ENCODE results near the gene CADPS2.

Gene CADPS2

DNA sequence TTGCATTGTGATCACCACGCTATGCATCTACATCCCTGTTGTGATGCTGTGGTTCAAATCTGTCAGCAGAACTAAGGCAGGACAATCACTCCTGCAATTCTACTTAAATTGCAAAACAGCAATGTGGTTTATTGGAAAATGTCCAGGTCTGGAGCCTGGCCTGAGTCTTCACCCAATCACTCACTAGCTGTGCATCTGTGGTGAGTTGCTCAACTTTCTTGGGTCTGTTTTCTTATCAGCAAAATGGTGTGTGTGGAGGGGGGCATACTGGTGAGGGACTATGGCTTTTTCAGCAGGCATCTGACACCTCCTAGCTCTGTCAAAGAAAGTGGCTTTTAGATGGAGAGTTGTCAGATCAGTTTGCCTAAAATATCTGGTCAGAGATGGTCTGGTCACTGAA lies 473.4 kb downstream of the CADPS2 start:
- TF ChIP-seq, protein P1, sequence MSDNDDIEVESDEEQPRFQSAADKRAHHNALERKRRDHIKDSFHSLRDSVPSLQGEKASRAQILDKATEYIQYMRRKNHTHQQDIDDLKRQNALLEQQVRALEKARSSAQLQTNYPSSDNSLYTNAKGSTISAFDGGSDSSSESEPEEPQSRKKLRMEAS (IDR thresholded peaks at IDR 0.05) = no peak
- TF ChIP-seq YY1 (IDR thresholded peaks at IDR 0.05; ENCODE audit: low read depth) = no peak
- no peak for TF ChIP-seq NFIC (IDR thresholded peaks at IDR 0.05)
- no peak for TF ChIP-seq CREB1 (IDR thresholded peaks at IDR 0.05; ENCODE audit: low read depth)
- TF ChIP-seq, protein P2, sequence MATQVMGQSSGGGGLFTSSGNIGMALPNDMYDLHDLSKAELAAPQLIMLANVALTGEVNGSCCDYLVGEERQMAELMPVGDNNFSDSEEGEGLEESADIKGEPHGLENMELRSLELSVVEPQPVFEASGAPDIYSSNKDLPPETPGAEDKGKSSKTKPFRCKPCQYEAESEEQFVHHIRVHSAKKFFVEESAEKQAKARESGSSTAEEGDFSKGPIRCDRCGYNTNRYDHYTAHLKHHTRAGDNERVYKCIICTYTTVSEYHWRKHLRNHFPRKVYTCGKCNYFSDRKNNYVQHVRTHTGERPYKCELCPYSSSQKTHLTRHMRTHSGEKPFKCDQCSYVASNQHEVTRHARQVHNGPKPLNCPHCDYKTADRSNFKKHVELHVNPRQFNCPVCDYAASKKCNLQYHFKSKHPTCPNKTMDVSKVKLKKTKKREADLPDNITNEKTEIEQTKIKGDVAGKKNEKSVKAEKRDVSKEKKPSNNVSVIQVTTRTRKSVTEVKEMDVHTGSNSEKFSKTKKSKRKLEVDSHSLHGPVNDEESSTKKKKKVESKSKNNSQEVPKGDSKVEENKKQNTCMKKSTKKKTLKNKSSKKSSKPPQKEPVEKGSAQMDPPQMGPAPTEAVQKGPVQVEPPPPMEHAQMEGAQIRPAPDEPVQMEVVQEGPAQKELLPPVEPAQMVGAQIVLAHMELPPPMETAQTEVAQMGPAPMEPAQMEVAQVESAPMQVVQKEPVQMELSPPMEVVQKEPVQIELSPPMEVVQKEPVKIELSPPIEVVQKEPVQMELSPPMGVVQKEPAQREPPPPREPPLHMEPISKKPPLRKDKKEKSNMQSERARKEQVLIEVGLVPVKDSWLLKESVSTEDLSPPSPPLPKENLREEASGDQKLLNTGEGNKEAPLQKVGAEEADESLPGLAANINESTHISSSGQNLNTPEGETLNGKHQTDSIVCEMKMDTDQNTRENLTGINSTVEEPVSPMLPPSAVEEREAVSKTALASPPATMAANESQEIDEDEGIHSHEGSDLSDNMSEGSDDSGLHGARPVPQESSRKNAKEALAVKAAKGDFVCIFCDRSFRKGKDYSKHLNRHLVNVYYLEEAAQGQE (IDR thresholded peaks at IDR 0.05; ENCODE audit: low read depth) = no peak
- TF ChIP-seq, protein P3, sequence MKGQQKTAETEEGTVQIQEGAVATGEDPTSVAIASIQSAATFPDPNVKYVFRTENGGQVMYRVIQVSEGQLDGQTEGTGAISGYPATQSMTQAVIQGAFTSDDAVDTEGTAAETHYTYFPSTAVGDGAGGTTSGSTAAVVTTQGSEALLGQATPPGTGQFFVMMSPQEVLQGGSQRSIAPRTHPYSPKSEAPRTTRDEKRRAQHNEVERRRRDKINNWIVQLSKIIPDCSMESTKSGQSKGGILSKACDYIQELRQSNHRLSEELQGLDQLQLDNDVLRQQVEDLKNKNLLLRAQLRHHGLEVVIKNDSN (IDR thresholded peaks at IDR 0.05) = no peak
- no peak for TF ChIP-seq TEAD4 (IDR thresholded peaks at IDR 0.05)
- no peak for TF ChIP-seq EP300 (IDR thresholded peaks at IDR 0.05; ENCODE audit: borderline replicate concordance)
- TF ChIP-seq EGR1 (IDR thresholded peaks at IDR 0.05) = no peak
- no peak for TF ChIP-seq FOXM1 (IDR thresholded peaks at IDR 0.05; ENCODE audit: borderline replicate concordance, low read depth)
- no peak for TF ChIP-seq TAF1 (IDR thresholded peaks at IDR 0.05; ENCODE audit: low read depth)
- TF ChIP-seq CEBPB (IDR thresholded peaks at IDR 0.05) = no peak
- no peak for TF ChIP-seq RAD21 (IDR thresholded peaks at IDR 0.05; ENCODE audit: low read depth)

DNA sequence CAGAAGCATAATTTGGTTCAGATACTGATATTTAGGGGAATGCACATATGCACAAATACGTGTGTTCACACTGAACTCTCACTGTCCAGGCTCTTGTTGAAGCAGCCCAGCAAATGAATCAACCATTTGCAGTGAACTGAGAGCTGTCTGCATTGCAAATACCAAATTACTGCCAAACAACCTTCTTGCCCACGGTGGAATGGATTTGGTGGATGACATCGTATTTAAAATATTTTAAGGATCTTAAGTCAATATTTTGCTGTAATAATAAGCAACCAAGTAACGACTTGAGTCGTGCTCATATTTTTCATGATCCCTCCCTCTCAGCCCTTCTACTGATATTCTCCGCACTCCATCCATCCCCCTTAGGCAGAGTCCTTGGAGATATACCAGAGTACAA lies 473.8 kb downstream of the CADPS2 start:
- TF ChIP-seq TEAD4 (IDR thresholded peaks at IDR 0.05) = no peak
- no peak for TF ChIP-seq ZBTB7A (IDR thresholded peaks at IDR 0.05; ENCODE audit: low read depth)
- no peak for TF ChIP-seq CEBPB (IDR thresholded peaks at IDR 0.05)
- no peak for TF ChIP-seq TAF1 (IDR thresholded peaks at IDR 0.05; ENCODE audit: low read depth)
- no peak for TF ChIP-seq FOXM1 (IDR thresholded peaks at IDR 0.05; ENCODE audit: borderline replicate concordance, low read depth)
- TF ChIP-seq, protein P1 (IDR thresholded peaks at IDR 0.05) = no peak
- TF ChIP-seq YY1 (IDR thresholded peaks at IDR 0.05; ENCODE audit: low read depth) = no peak
- TF ChIP-seq CREB1 (IDR thresholded peaks at IDR 0.05; ENCODE audit: low read depth) = no peak
- TF ChIP-seq RAD21 (IDR thresholded peaks at IDR 0.05; ENCODE audit: low read depth) = no peak
- TF ChIP-seq, protein P2 (IDR thresholded peaks at IDR 0.05; ENCODE audit: low read depth) = no peak

DNA sequence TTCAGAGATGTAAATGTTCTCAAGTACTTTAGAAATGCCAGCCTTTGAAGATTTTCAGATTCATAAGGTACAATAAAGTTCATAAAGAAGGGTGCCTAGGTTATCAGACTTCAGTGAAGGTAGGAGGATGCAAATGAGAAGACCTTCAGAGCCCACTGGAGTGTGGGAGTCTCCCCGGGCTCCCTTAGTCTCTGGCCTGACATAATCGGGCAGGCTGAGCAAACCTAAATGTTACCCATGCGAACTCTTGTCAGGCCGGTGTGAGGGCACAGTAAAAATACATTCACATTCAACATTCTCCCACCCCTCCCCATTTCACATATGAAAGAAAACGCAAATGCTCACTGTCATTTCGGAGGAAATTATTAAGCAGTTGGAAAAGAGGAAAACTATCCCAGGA lies 479.1 kb downstream of the CADPS2 start:
- no peak for TF ChIP-seq CEBPB (IDR thresholded peaks at IDR 0.05)
- TF ChIP-seq EGR1 (IDR thresholded peaks at IDR 0.05) = no peak
- no peak for TF ChIP-seq YY1 (IDR thresholded peaks at IDR 0.05; ENCODE audit: low read depth)
- no peak for TF ChIP-seq TAF1 (IDR thresholded peaks at IDR 0.05; ENCODE audit: low read depth)
- no peak for TF ChIP-seq TEAD4 (IDR thresholded peaks at IDR 0.05)

DNA sequence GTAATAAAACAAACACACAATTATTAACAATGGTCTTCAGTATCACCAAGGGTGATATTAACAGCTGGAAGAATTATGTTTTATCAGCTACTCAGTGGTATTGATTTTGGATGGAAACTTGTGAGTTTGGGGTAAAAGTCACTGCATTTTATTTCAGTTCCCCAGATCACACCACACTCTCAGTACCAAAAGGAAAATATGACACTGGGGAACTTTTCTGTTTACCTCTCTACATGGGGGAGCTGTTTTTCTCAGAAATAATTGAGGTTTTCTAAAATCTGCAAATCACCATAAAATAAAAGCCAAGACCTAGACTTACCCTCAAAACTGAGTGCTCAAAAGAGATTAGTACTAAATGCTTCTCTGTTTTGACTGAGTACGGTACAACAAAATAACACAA lies 483.1 kb downstream of the CADPS2 start:
- no peak for TF ChIP-seq CEBPB (IDR thresholded peaks at IDR 0.05)
- TF ChIP-seq, protein P1 (IDR thresholded peaks at IDR 0.05) = no peak
- TF ChIP-seq EP300 (IDR thresholded peaks at IDR 0.05; ENCODE audit: borderline replicate concordance) = no peak
- no peak for TF ChIP-seq EGR1 (IDR thresholded peaks at IDR 0.05)
- TF ChIP-seq YY1 (IDR thresholded peaks at IDR 0.05; ENCODE audit: low read depth) = no peak
- TF ChIP-seq RAD21 (IDR thresholded peaks at IDR 0.05; ENCODE audit: low read depth) = no peak
- no peak for TF ChIP-seq ZBTB7A (IDR thresholded peaks at IDR 0.05; ENCODE audit: low read depth)
- no peak for TF ChIP-seq TAF1 (IDR thresholded peaks at IDR 0.05; ENCODE audit: low read depth)
- TF ChIP-seq FOXM1 (IDR thresholded peaks at IDR 0.05; ENCODE audit: borderline replicate concordance, low read depth) = no peak
- TF ChIP-seq, protein P2 (IDR thresholded peaks at IDR 0.05; ENCODE audit: low read depth) = no peak
- TF ChIP-seq, protein P3 (IDR thresholded peaks at IDR 0.05) = no peak
- no peak for TF ChIP-seq TEAD4 (IDR thresholded peaks at IDR 0.05)
- TF ChIP-seq CREB1 (IDR thresholded peaks at IDR 0.05; ENCODE audit: low read depth) = no peak
- TF ChIP-seq TCF12 (IDR thresholded peaks at IDR 0.05; ENCODE audit: low read depth) = no peak
- no peak for TF ChIP-seq NFIC (IDR thresholded peaks at IDR 0.05)
